Fibroblast of skin of abdomen (primary cell): ENCODE measurements around the gene MCU.
"Not testable (repeated sequence)": the region's sequence is repeated elsewhere in the genome, so short reads cannot be mapped to it uniquely, and the experiment has no call there.

Experiments
- DNase-seq: peaks from one replicate; pipeline ENCODE4 v3.0.0-alpha.2; 2013

The MCU gene

DNA sequence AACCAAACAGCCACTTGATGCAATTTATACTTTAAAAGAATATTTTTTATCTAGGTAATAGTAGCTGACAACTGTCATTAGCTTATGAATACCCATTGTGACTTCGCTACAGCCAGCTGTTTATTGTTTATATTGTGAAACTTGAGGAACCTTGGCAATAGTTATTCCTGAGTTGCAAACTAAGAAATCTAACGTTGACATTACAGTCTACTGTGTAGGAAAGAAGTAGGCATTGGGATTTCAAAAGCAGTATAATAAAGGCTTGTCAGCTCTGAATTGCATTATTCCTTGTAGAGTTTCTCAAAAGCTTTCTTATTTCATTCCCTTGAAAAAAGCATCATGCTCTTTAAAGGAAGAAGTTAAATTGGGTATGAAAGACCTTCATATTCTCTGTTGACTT, 158.9 kb downstream of the MCU start:
- no peak for DNase-seq

- DNase-seq: no peak
These were observed 159.6 kb downstream of the MCU start for GRCh38 chr10:72851509-72851908.

GRCh38 chr10:72852508-72852907, 160.6 kb downstream of the MCU start:
- no peak for DNase-seq

GRCh38 chr10:72855129-72855528, 163.2 kb downstream of the MCU start:
- no peak for DNase-seq

- DNase-seq: no peak
These were observed 163.8 kb downstream of the MCU start for GRCh38 chr10:72855790-72856189.

DNA sequence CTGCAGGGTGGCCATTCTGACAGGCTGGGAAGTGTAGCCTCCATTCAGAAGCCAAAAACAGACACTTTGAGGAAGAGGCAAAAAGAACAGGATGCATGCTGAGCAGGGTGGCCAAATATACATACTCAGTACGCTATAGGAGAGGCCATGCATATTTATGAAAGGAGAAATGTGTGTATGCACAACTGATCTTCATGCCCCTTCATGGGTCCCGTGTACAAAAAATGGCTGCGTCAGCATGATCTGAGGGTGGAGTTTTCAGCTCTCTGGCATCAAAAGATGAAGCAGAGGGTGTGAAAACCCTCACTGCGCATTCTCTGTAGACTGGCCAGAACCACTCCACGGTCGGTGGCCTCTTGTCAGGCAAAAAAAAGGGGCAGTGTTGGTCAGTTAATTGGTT, 166.1 kb downstream of the MCU start:
- DNase-seq: no peak

DNA sequence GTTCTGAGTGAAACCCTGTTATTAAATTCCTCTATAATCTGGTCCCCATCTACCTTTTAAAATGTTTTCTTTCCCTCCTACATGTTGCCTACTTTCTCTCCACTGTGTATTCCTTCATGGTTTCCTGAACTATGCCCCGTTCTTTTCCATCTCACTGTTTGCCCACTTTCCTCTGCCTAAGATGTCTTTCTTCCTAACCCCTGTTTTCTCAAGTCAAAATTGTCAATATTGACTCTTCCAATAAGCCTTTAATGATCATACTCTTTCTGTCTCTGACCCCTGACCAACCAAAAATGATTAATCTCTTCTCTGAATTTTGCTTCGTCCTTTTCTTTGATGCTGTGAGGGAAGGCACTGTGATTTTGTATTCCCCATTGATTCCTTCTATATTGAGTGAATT, 171.0 kb downstream of the MCU start:
- DNase-seq: no peak

DNA sequence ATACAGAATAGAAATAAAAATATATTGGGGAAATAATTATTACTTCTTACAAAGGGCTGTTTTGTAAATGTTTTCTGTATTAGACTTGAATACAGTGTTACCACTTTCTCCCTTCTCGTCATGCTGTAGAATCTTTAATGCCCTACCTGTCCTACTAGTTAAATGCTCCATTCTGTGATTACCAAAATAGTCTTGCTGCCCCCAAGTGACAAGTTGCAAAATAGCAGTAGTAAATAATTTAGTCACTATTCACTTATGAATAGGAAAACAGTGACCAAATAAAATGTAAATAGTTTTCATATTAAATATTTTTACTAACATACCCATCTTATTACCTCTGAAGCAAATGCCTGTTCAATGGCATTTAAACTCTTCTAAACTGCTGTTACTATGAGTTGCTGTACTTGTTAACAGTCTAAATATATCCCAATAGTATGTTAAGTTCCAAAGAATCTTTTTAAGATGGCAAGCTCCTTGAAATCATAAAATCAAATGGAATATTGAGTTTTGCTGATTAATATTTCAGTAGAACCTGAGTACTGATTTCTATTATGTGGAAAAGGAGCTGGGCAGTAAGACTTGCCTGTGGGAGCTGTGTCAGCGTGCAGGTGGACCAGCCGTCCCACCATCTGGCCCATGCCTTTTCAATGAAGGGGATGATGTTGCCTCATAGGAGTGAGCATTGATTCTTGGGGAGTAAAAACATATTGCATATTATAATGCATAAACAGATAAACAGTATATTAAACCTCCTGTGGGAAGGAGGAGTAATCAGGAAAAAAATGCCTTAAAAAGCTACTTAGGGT, 183.5 kb downstream of the MCU start:
- peak; percentile 17 for DNase-seq

- no peak for DNase-seq
These were observed 187.3 kb downstream of the MCU start for GRCh38 chr10:72879245-72879644.

GRCh38 chr10:72881291-72881690, 189.3 kb downstream of the MCU start:
- no peak for DNase-seq

GRCh38 chr10:72883861-72884260, 191.9 kb downstream of the MCU start:
- DNase-seq: peak; percentile 12

- no peak for DNase-seq
These were observed 194.0 kb downstream of the MCU start for GRCh38 chr10:72885953-72886352.

DNA sequence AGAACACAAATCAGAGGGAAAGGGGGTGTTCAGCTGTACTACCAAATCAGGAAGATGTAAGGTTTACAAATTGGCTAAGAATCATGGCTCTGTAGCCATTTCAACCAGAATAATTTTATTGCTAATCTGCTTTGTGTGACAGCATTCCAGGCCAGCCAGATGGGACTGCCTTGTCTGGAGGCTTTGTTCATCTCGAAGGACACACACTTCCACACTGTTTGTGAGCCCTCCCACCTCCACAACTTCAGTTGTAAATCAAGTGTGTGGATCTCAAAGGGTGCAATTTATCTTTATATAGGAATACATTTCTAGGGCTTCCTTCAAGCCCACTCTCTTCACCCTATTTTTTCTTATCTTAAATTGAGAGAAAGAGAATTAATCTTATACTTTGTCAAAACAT, 194.7 kb downstream of the MCU start:
- DNase-seq: no peak

DNA sequence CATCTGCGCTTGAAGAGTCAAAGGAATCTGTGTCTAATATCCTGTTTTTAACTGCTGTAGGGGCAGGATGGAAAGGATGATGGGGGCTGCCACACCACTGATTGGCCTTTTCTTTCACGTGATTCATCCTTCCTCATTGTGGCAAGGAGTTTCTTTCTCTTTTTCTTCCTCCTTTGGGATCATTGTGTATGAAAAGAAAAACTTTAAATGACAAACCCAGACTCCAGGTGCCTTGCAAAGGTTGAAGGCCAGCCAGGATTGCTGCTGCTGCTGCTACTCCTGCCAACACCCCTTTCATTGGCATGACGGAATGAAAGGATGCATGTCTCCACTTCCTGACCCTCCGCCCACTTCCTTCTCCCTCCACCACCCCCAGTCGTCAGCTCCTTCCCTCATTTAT, 195.1 kb downstream of the MCU start:
- no peak for DNase-seq

GRCh38 chr10:72888151-72888638, 196.3 kb downstream of the MCU start:
- DNase-seq: no peak

DNA sequence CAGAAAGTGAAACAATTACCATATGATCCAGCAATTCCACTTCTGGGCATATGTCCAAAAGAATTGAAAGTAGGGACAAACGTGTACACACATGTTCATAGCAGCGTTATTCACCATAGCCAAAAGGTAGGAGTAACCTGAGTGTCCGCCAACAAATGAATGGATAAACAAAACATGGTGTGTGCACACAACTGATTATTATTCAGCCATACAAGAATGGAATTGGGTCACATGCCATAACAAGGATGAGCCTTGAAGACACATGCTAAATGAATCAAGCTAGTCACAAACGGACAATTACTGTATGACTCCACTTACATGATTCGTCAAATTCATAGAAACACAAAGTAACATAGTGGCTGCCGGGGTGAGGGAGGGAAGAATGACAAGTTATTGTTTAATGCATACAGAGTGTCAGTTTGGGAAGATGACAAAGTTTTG, 197.5 kb downstream of the MCU start:
- DNase-seq: peak; percentile 24

DNA sequence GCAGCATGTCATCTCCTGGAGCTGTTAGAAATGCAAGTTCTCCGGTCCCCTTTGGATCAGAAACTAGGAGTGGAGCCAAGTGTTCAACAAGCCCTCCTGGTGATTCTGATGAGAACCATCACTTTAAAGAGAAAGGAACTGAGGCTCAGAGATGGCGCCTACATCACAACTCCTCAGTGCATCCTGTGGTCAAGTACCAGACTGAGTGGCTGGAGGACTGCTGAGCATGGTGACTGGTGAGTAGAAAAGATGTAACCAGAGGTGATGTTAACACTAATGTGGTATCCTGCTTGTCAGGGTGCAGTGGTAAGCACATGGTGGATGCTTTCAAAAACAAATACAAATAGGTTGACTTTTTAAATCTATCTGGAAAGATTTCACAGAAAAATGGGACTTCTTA, 198.1 kb downstream of the MCU start:
- DNase-seq: no peak

DNA sequence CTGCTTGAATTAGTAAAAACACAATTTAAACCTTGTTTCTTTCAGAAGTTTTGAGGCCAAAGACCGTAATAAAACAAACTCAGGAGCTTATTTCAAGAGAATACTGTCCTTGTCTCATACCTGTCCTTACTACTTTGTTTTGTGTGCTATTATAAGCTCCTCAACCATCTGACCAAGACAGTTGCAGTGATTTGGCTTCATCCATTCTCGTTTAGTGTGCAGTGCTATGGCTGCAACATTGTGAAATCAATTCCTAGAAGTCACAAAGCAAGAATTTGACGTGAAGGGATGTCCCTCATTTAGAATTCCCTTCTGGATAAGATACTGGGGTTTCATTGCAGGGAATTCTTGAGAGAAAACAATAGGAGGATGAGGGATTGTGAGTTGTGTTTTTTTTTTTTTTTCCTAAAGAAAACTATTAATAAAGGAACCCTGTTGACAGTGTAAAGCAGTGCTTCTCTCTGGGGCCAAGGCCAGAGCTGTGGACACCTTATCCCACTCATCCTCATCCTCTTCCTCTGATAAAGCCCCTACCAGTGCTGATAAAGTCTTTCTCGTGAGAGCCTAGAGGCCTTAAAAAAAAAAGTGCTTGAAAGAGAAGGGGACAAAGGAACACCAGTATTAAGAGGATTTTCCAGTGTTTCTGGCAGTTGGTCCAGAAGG, 201.3 kb downstream of the MCU start, which contains the start of gene OIT3:
TSS of gene OIT3 (plus strand) at position 604 of the 663 bp plus-strand sequence. CDS start 60 bp downstream, outside the sequence.
- DNase-seq: no peak

- no peak for DNase-seq
These were observed 203.4 kb downstream of the MCU start for GRCh38 chr10:72895236-72895850.

- no peak for DNase-seq
These were observed 206.7 kb downstream of the MCU start for GRCh38 chr10:72898616-72899015.

DNA sequence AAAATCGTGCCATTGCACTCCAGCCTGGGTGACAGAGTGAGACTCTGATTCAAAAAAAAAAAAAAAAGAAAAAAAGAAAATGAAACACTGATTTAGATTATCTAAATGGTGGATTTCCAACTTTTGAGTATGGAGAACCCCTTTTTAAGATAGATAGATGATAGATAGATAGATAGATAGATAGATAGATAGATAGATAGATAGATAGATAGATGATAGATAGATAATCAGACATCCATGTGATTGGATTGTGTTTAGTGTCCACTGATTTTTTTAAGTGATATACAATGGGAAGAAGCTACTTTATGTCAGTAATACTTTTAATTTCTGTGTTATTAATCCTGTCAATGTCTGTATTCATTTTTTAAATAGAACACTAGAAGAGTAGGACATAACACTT, 207.6 kb downstream of the MCU start:
- DNase-seq: no peak

DNA sequence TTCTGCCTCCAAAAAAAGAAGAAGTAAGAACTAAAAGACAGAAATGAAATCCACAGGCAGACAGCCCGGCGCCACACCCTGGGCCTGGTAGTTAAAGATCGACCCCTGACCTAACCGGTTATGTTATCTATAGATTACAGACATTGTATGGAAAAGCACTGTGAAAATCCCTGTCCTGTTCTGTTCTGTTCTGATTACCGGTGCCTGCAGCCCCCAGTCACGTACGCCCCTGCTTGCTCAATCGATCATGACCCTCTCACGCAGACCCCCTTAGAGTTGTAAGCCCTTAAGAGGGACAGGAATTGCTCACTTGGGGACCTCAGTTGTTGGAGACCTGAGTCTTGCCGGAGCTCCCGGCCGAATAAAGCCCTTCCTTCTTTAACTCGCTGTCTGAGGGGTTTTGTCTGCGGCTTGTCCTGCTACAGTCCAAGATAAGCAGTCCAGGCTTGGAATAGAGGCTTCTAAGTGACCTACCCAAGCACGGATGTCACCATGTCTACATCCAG, 212.1 kb downstream of the MCU start:
- DNase-seq: not testable (repeated sequence)

DNA sequence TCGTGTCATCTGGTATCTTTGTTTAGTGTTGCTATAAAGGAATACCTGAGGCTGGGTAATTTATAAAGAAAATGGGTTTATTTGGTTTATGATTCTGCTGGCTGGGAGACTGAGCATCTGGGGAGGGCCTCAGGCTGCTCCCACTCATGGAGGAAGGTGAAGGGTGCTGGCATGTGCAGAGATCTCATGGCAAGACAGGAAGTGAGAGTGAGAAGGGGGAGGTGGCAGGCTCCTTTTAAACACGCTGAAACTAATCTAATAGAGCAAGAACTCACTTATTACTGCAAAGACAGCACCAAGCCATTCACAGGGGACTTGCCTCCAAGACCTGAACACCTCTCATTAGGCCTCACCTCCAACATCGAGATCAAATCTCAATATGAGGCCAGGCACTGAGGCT, 212.9 kb downstream of the MCU start:
- no peak for DNase-seq
